ENCODE results near the gene PHKG1. TPM values are rescaled to one million over a fixed set of nuclear protein-coding genes. Genes with fewer than 3 reads are reported as not detected.

PHKG1 gene
- total and polyA plus RNA-seq, 2 of the 8 experiments (the other 6 are each of a cell fraction or from before 2014, with no cell fraction given) = 0.03 to 0.61 TPM

- TF ChIP-seq NRF1 (IDR thresholded peaks at IDR 0.05; ENCODE audit: low read depth, low read length) (no peak), CHD1 (IDR thresholded peaks at IDR 0.05; ENCODE audit: low read depth, low read length) (no peak), SP1 (IDR thresholded peaks at IDR 0.05; ENCODE audit: low read depth, low read length) (no peak), CEBPB (IDR thresholded peaks at IDR 0.05; ENCODE audit: low read depth, low read length) (no peak), POU5F1 (IDR thresholded peaks at IDR 0.05; ENCODE audit: low read depth, low read length) (no peak)
Observed at GRCh38 chr7:56086761-56087160, 6.0 kb downstream of the PHKG1 start (continued).

All from H1 (cell line).